Fibroblast of the aortic adventitia (primary cell): ENCODE measurements around the gene MX1. TPM values are rescaled to one million over a fixed set of nuclear protein-coding genes. Genes with fewer than 3 reads are reported as not detected.
A peak's percentile ranks its signal among the peaks of the same experiment; 100 is the strongest.

ENCODE experiments used
- DNase-seq: peaks from one replicate; pipeline ENCODE4 v3.0.0-alpha.2; 2010; ENCODE audit warnings: low read depth
- H3K4me3 ChIP-seq: 2 replicates; pipeline ENCODE4 v1.5.1; 2011; ENCODE audit warnings: low read depth, mild to moderate bottlenecking, control low read depth, low read length, moderate library complexity
- CTCF ChIP-seq: IDR thresholded peaks from 2 replicates; pipeline ENCODE4 v1.5.1; 2011; ENCODE audit warnings: mild to moderate bottlenecking, low read length, control low read depth, inconsistent platforms; ENCODE audit not compliant: insufficient read depth
- total RNA-seq: library from RNA; depleted of rRNA; stranded (reverse); fragments of >200 nt; gene quantifications from 2 replicates; pipeline ENCODE4 v1.2.3, GENCODE V29; 2012; ENCODE audit warnings: low replicate concordance

MX1 gene
- total RNA-seq, 1 donor = 3.2 TPM

DNA sequence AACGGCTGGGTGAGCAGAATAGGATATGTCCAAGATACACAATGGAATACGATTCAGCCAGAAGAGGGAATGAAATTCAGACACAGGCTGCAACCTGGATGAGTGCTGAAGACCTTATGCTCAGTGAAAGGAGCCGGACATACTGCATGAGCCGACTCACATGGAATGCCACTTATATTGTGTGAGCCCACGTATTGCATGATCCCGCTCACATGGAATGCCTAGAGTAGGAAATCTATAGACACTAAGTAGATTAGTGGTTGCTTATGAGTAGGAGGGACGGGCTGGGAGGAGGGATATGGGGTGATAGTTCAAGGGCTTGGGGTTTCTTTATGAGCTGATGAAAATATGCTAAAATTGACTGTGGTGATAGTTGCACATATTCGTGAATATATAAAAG is 55.2 kb downstream of the MX1 start:
- no peak overlapping the region for H3K4me3 ChIP-seq
- DNase-seq = peak; percentile 15
- no peak for TF ChIP-seq CTCF

GRCh38 chr21:41482301-41482700 is 56.3 kb downstream of the MX1 start:
- peak; percentile 18 for DNase-seq
- TF ChIP-seq CTCF = no peak
- no peak overlapping the region for H3K4me3 ChIP-seq

GRCh38 chr21:41482980-41483379 is 56.9 kb downstream of the MX1 start:
- no peak for TF ChIP-seq CTCF
- H3K4me3 ChIP-seq = no peak overlapping the region
- DNase-seq = no peak

DNA sequence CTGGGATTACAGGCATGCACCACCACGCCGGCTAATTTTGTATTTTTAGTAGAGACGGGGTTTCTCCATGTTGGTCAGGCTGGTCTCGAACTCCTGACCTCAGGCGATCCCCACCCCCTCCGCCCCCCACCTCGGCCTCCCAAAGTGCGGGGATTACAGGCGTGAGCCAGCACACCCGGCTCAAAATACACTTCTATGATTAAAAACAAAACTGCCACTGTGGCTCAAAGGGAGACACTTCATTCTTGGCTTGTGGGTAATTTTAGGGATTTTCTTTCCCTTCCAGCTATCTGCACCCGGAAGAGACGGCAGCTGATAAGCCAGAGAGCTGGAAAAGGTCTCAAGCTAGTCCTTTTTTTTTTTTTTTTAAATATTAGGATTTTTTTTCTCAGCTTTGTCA is 57.4 kb downstream of the MX1 start:
- H3K4me3 ChIP-seq = no peak overlapping the region
- DNase-seq = no peak
- TF ChIP-seq CTCF = no peak

DNA sequence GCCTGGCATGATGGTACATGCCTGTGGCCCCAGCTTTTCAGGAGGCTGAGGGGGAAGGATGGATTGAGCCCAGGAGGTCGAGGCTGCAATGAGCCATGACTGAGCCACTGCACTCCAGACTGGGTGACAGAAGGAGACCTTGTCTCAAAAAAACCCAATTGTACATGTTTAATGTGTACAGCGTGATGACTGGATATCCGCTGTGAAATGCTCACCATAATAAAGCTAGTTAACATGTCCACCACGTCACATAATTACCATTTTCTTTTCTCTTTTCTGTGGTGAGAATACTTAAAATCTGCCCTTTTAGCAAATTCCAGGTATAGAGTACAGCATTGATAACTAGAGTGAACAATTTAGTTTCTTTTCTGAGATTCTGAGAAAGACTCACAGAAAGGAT is 57.9 kb downstream of the MX1 start:
- no peak overlapping the region for H3K4me3 ChIP-seq
- TF ChIP-seq CTCF = no peak
- no peak for DNase-seq

- no peak for DNase-seq
- H3K4me3 ChIP-seq = no peak overlapping the region
- no peak for TF ChIP-seq CTCF
Observed at GRCh38 chr21:41487082-41487481, 61.0 kb downstream of the MX1 start.

GRCh38 chr21:41488080-41488479 is 62.0 kb downstream of the MX1 start:
- no peak for DNase-seq
- no peak overlapping the region for H3K4me3 ChIP-seq
- TF ChIP-seq CTCF = no peak
